ENCODE data around the gene SCRN2. TPM values are rescaled to one million over a fixed set of nuclear protein-coding genes. Genes with fewer than 3 reads are reported as not detected.

The SCRN2 gene
- total RNA-seq, 1 donor from 2014 or later: 33.1 TPM

GRCh38 chr17:47815106-47815918 is 25.8 kb downstream of the SCRN2 start:
- intact Hi-C loops (cut with DNase I): no loop called here
- no peaks in the 10 kb centered on the region for H3K27me3 ChIP-seq
- H3K4me3 ChIP-seq: no peak overlapping the region
- peaks cover 0 to 44% of the 10 kb centered on the region in 2 donors for H3K36me3 ChIP-seq
- no peak for DNase-seq (ENCODE audit: extremely low spot score in 2 of 2)
- H3K27ac ChIP-seq: no peak overlapping the region
- H3K4me1 ChIP-seq: peaks cover 14% of the 10 kb centered on the region
- TF ChIP-seq, protein P1, sequence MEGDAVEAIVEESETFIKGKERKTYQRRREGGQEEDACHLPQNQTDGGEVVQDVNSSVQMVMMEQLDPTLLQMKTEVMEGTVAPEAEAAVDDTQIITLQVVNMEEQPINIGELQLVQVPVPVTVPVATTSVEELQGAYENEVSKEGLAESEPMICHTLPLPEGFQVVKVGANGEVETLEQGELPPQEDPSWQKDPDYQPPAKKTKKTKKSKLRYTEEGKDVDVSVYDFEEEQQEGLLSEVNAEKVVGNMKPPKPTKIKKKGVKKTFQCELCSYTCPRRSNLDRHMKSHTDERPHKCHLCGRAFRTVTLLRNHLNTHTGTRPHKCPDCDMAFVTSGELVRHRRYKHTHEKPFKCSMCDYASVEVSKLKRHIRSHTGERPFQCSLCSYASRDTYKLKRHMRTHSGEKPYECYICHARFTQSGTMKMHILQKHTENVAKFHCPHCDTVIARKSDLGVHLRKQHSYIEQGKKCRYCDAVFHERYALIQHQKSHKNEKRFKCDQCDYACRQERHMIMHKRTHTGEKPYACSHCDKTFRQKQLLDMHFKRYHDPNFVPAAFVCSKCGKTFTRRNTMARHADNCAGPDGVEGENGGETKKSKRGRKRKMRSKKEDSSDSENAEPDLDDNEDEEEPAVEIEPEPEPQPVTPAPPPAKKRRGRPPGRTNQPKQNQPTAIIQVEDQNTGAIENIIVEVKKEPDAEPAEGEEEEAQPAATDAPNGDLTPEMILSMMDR (IDR thresholded peaks at IDR 0.05): no peak
- no peak for TF ChIP-seq POLR2A (IDR thresholded peaks at IDR 0.05)
- no peak for TF ChIP-seq POLR2AphosphoS5 (IDR thresholded peaks at IDR 0.05; ENCODE audit: insufficient read depth in 1 of 2, low read depth in 1 of 2)
- no peaks in the 10 kb centered on the region for H3K9me3 ChIP-seq

DNA sequence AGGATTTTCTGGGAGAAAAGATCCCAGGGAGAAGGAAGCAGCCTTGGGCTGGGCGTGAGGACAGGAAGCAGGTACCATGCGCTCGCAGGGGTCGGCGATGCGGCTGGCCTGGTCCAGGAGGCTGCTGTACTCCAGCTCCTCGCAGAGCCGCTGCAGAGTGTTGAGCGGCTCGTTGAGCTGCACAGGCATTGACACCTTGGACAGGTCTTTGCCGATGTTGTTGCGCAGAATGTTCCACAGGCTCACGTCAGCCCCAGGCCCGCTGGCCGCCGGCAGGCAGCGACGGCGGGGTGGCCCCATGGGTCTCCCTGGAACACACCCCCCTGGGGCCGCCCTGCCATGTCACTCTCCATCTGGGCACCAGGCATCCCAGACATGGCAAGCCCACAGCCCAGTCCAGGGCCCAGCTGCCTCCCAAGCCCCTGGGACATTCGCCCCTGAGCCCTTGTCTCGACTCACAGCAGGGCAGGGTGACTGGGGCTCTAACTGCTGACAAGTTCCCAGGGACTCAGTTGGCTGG is 27.5 kb downstream of the SCRN2 start:
- Histone ChIP-seq H3K9me3 (no peaks in the 10 kb centered on the region), H3K4me1 (peaks cover 15% of the 10 kb centered on the region), H3K4me3 (no peak overlapping the region), H3K27me3 (no peaks in the 10 kb centered on the region), H3K36me3 (peaks cover 0 to 41% of the 10 kb centered on the region in 2 donors), H3K27ac (no peak overlapping the region)
- no peak for DNase-seq (ENCODE audit: extremely low spot score in 2 of 2)
- TF ChIP-seq POLR2AphosphoS5 (IDR thresholded peaks at IDR 0.05; ENCODE audit: insufficient read depth in 1 of 2, low read depth in 1 of 2) (no peak), POLR2A (IDR thresholded peaks at IDR 0.05) (no peak)
- TF ChIP-seq, protein P1 (IDR thresholded peaks at IDR 0.05): no peak
- intact Hi-C loops (cut with DNase I): no loop called here

- H3K4me1 ChIP-seq: peaks cover 15% of the 10 kb centered on the region
- intact Hi-C loops (cut with DNase I): no loop called here
- no peak overlapping the region for H3K4me3 ChIP-seq
- DNase-seq (ENCODE audit: extremely low spot score in 2 of 2): no peak
- peaks cover 0 to 41% of the 10 kb centered on the region in 2 donors for H3K36me3 ChIP-seq
- H3K27ac ChIP-seq: no peak overlapping the region
- TF ChIP-seq POLR2AphosphoS5 (IDR thresholded peaks at IDR 0.05; ENCODE audit: insufficient read depth in 1 of 2, low read depth in 1 of 2) (no peak), POLR2A (IDR thresholded peaks at IDR 0.05) (no peak)
- TF ChIP-seq, protein P1 (IDR thresholded peaks at IDR 0.05): no peak
- H3K9me3 ChIP-seq: no peaks in the 10 kb centered on the region
- no peaks in the 10 kb centered on the region for H3K27me3 ChIP-seq
Measured at GRCh38 chr17:47813077-47813476, 28.0 kb downstream of the SCRN2 start.

- Histone ChIP-seq H3K36me3 (peaks cover 0 to 43% of the 10 kb centered on the region in 2 donors), H3K27me3 (no peaks in the 10 kb centered on the region), H3K4me3 (no peak overlapping the region), H3K4me1 (peaks cover 15% of the 10 kb centered on the region), H3K27ac (no peak overlapping the region), H3K9me3 (no peaks in the 10 kb centered on the region)
- TF ChIP-seq POLR2A (IDR thresholded peaks at IDR 0.05): no peak
- TF ChIP-seq, protein P1 (IDR thresholded peaks at IDR 0.05): no peak
- TF ChIP-seq POLR2AphosphoS5 (IDR thresholded peaks at IDR 0.05; ENCODE audit: insufficient read depth in 1 of 2, low read depth in 1 of 2): no peak
- no peak for DNase-seq (ENCODE audit: extremely low spot score in 2 of 2)
- intact Hi-C loops (cut with DNase I): no loop called here
Measured at GRCh38 chr17:47812146-47812920, 28.7 kb downstream of the SCRN2 start.
